DOHH2 (cell line): ENCODE data around the gene SLC38A3.

Experiments
- CTCF ChIP-seq: fragments of 200-600 bp; sonication (generic); IDR thresholded peaks from one replicate; pipeline ENCODE4 v1.5.1; 2014; ENCODE audit warnings: antibody characterized with exemption, mild to moderate bottlenecking, low read depth, low read length; ENCODE audit not compliant: poor library complexity, severe bottlenecking
- EZH2phosphoT487 ChIP-seq: fragments of 200-600 bp; sonication (generic); IDR thresholded peaks from 2 replicates; pipeline ENCODE4 v1.6.1; 2017; ENCODE audit warnings: borderline replicate concordance, mild to moderate bottlenecking, antibody characterized with exemption, low read length, moderate library complexity, mixed read lengths

GRCh38 chr3:50218448-50218847 is 13.4 kb downstream of the SLC38A3 start:
- TF ChIP-seq EZH2phosphoT487 (no peak), CTCF (no peak)
